OCI-LY7 (cell line): ENCODE data around the gene FAM200B. TPM values are rescaled to one million over a fixed set of nuclear protein-coding genes. Genes with fewer than 3 reads are reported as not detected.

Source experiments
- BruUV-seq: library from RNA; stranded (reverse); fragments of 400-500 nt; replicated peaks from 2 replicates; lab custom pipeline; 2021; lab: Mats Ljungman, UMichigan
- CTCF ChIA-PET: fragments of 300-600 bp; sonication (Branson Sonifier 250); formaldehyde crosslinking; loops from one replicate; lab custom pipeline; 2022; ENCODE audit warnings: antibody characterized with exemption; ENCODE audit not compliant: unreplicated experiment; lab: Charles Lee
- POLR2A ChIA-PET: fragments of 300-600 bp; sonication (Branson Sonifier 250); formaldehyde crosslinking; loops from one replicate; lab custom pipeline; 2022; ENCODE audit warnings: antibody characterized with exemption; lab: Charles Lee
- DNase-seq: peaks from one replicate; pipeline ENCODE4 v3.0.0-alpha.2; 2015; ENCODE audit warnings: low spot score
- H2AFZ ChIP-seq: fragments of 200-600 bp; sonication (generic), shearing (Covaris generic); 2 replicates; pipeline ENCODE4 v1.6.1; 2014; ENCODE audit warnings: mild to moderate bottlenecking, antibody characterized with exemption, low read length, moderate library complexity
- H3K27ac ChIP-seq: fragments of 200-600 bp; sonication (generic); 2 replicates; pipeline ENCODE4 v1.5.1; 2014; ENCODE audit warnings: mixed run types, low read depth, mild to moderate bottlenecking, moderate library complexity, low read length, inconsistent platforms; ENCODE audit not compliant: poor library complexity, severe bottlenecking
- H3K36me3 ChIP-seq: fragments of 200-600 bp; sonication (generic); 2 replicates; pipeline ENCODE4 v1.6.1; 2014; ENCODE audit warnings: mild to moderate bottlenecking, antibody characterized with exemption, low read length, moderate library complexity, mixed read lengths; ENCODE audit not compliant: insufficient read depth
- H3K4me1 ChIP-seq: fragments of 200-600 bp; sonication (generic); 2 replicates; pipeline ENCODE4 v1.5.1; 2014; ENCODE audit warnings: mild to moderate bottlenecking, low read length; ENCODE audit not compliant: insufficient read depth, poor library complexity, severe bottlenecking
- H3K4me2 ChIP-seq: fragments of 200-600 bp; sonication (generic); 2 replicates; pipeline ENCODE4 v1.6.1; 2014; ENCODE audit warnings: mild to moderate bottlenecking, low read length
- H3K4me3 ChIP-seq: fragments of 200-600 bp; sonication (generic); 2 replicates; pipeline ENCODE4 v1.5.1; 2014; ENCODE audit warnings: mild to moderate bottlenecking, low read depth, low read length; ENCODE audit not compliant: poor library complexity, severe bottlenecking
- H3K79me2 ChIP-seq: fragments of 200-600 bp; sonication (generic); 2 replicates; pipeline ENCODE4 v1.6.1; 2016; ENCODE audit warnings: low read depth, mild to moderate bottlenecking, low read length, moderate library complexity, mixed read lengths; ENCODE audit not compliant: insufficient read depth
- H3K9me2 ChIP-seq: fragments of 200-600 bp; sonication (generic); 2 replicates; pipeline ENCODE4 v1.6.1; 2016; ENCODE audit warnings: mild to moderate bottlenecking, low read length, mixed read lengths; ENCODE audit not compliant: insufficient read depth
- H3K9me3 ChIP-seq: fragments of 200-600 bp; sonication (generic); 2 replicates; pipeline ENCODE4 v1.6.1; 2014; ENCODE audit warnings: mild to moderate bottlenecking, mixed run types, low read length, mixed read lengths
- H4K20me1 ChIP-seq: fragments of 200-600 bp; sonication (generic); 2 replicates; pipeline ENCODE4 v1.6.1; 2014; ENCODE audit warnings: mild to moderate bottlenecking, antibody characterized with exemption, low read length, moderate library complexity, mixed read lengths; ENCODE audit not compliant: insufficient read depth
- EZH2phosphoT487 ChIP-seq: fragments of 200-600 bp; sonication (generic); IDR thresholded peaks from 2 replicates; pipeline ENCODE4 v1.6.1; 2018; ENCODE audit warnings: low read depth, borderline replicate concordance, mild to moderate bottlenecking, mixed run types, antibody characterized with exemption, low read length, moderate library complexity, mixed read lengths
- intact Hi-C: fragments of 100-400 bp; cut with micrococcal nuclease; formaldehyde crosslinking; loops from one replicate; pipeline ENCODE4 v1.10.0; 2022; ENCODE audit not compliant: unreplicated experiment
- total RNA-seq, 2 experiments: library from RNA; depleted of rRNA in 1 of 2; stranded (reverse); fragments of >200 nt in 1 of 2; shearing (Covaris generic) in 1 of 2; gene quantifications; 2 replicates each; pipeline ENCODE4 v1.2.3, GENCODE V29; 2014 to 2022
- TF ChIP-seq, protein P1 (sequence below): fragments of 200-600 bp; sonication (generic); conservative IDR thresholded peaks from 2 replicates; pipeline ENCODE4 v1.5.1; 2014; ENCODE audit warnings: mild to moderate bottlenecking, antibody characterized with exemption, low read length, moderate library complexity, mixed read lengths

FAM200B gene
- total RNA-seq, 2 experiments from 2014 or later = 11.5 to 25.0 TPM

DNA sequence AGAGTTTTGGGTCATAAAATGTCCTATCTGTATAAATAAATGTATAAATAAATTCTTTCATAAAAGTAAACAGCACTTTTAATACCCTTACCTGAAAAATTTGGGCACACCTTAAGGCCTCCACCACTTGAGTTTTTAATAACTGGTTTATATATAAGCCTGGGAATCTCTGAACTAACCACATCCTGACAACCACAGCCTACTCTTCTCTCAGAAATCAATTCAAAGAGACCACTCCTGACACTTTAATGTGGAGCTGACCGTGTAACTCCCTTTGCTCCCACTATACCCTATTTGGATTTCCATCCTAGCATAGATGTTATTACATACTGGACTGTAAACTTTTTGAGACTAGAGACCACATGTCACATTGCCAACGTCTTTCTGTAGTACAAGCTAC, 30.0 kb upstream of the FAM200B start:
- Histone ChIP-seq H3K4me3 (peak overlapping the region; percentile 92), H2AFZ (no peak overlapping the region), H3K9me3 (no peaks in the 10 kb centered on the region), H3K79me2 (peaks cover 76% of the 10 kb centered on the region), H3K4me1 (peaks cover 53% of the 10 kb centered on the region), H3K9me2 (no peaks in the 10 kb centered on the region), H3K4me2 (peak overlapping the region; percentile 100), H3K27ac (peak overlapping the region; percentile 7), H3K36me3 (peaks cover 9% of the 10 kb centered on the region), H4K20me1 (no peaks in the 10 kb centered on the region; the same call in 1 of the 2 replicates)
- TF ChIP-seq, protein P1, sequence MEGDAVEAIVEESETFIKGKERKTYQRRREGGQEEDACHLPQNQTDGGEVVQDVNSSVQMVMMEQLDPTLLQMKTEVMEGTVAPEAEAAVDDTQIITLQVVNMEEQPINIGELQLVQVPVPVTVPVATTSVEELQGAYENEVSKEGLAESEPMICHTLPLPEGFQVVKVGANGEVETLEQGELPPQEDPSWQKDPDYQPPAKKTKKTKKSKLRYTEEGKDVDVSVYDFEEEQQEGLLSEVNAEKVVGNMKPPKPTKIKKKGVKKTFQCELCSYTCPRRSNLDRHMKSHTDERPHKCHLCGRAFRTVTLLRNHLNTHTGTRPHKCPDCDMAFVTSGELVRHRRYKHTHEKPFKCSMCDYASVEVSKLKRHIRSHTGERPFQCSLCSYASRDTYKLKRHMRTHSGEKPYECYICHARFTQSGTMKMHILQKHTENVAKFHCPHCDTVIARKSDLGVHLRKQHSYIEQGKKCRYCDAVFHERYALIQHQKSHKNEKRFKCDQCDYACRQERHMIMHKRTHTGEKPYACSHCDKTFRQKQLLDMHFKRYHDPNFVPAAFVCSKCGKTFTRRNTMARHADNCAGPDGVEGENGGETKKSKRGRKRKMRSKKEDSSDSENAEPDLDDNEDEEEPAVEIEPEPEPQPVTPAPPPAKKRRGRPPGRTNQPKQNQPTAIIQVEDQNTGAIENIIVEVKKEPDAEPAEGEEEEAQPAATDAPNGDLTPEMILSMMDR = no peak
- TF ChIP-seq EZH2phosphoT487 = no peak
- intact Hi-C loops = loop anchor here (2.0 to 10.0 kb wide), 5 partner anchors 239 to 573 kb away; partner anchors contain the start of gene TAPT1
- POLR2A ChIA-PET = interaction anchor here (0.6 to 7.1 kb wide), 11 partner anchors 9 to 1081 kb away, joined by 3 to 36 read pairs (median 3); partner anchors contain the start of gene FAM200B
- DNase-seq = no peak
- BruUV-seq = no TSS peak
- CTCF ChIA-PET = no interaction called here

DNA sequence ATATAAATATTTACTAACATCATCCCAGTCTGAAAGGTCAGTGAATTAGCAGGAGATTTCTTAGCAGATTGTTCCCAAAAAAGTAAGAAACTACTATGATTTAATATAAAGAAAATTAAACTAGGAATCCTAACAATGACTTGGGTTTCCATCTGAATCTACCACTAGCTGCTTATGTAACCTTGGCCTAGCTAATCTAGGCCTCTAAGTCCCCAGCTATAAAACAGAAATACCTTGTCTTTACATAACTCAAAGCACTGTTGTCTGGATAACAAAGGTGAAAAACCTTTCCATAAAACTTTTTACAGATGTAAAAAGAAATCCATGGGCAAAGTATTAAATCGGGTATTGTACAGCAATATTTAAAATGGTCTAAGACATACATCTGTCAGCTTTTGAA, 29.4 kb upstream of the FAM200B start:
- no TSS peak for BruUV-seq
- H3K4me3 ChIP-seq = peak overlapping the region; percentile 92
- CTCF ChIA-PET = no interaction called here

More for the DNA sequence above, 29.4 kb upstream of the FAM200B start:
- POLR2A ChIA-PET = interaction anchor here (0.8 to 7.1 kb wide), 8 partner anchors 9 to 1081 kb away, joined by 3 to 36 read pairs (median 4); partner anchors contain the start of gene FAM200B
- no peaks in the 10 kb centered on the region; the same call in 1 of the 2 replicates for H4K20me1 ChIP-seq
- no peak for TF ChIP-seq EZH2phosphoT487
- TF ChIP-seq, protein P1 = no peak
- H3K4me1 ChIP-seq = peaks cover 53% of the 10 kb centered on the region
- peak overlapping the region; percentile 7 for H3K27ac ChIP-seq
- DNase-seq = no peak
- intact Hi-C loops = loop anchor here (5.0 to 10.0 kb wide), 3 partner anchors 240 to 573 kb away; partner anchors contain the start of gene TAPT1
- H3K4me2 ChIP-seq = peak overlapping the region; percentile 100
- H3K36me3 ChIP-seq = peaks cover 9% of the 10 kb centered on the region
- H2AFZ ChIP-seq = no peak overlapping the region
- no peaks in the 10 kb centered on the region for H3K9me2 ChIP-seq
- peaks cover 74% of the 10 kb centered on the region for H3K79me2 ChIP-seq
- no peaks in the 10 kb centered on the region for H3K9me3 ChIP-seq
